K562 (cell line): Measurements from ENCODE around the gene CCDC178. TPM values are rescaled to one million over a fixed set of nuclear protein-coding genes. Genes with fewer than 3 reads are reported as not detected.

Experiments
- ATAC-seq: fragments of 200-7000 bp; cut with Tn5 transposase; 3 replicates; pipeline ENCODE4 v1.9.1; 2020; ENCODE audit warnings: moderate library complexity
- BruUV-seq: library from RNA; stranded (reverse); fragments of 400-500 nt; replicated peaks from 2 replicates; lab custom pipeline; 2021; lab: Mats Ljungman, UMichigan
- CTCF ChIA-PET: fragments of 300-600 bp; formaldehyde crosslinking; extraction: SDS; loops from one replicate; lab custom pipeline; 2021; ENCODE audit warnings: low intra/inter-chr PET ratio; lab: Yijun Ruan, JAX
- POLR2A ChIA-PET: fragments of 300-600, 350-650 bp; sonication (Branson Sonifier 250); formaldehyde crosslinking; extraction: SDS; loops from one replicate; lab custom pipeline; 2021; ENCODE audit warnings: antibody characterized with exemption, inconsistent platforms; lab: Yijun Ruan, JAX
- DNase-seq, 4 experiments: peaks; one replicate each; pipeline versions ENCODE4 v3.0.0 to v3.0.0-alpha.2; 2011 to 2018; ENCODE audit warnings: low spot score in 3 of 4, mixed read lengths in 3 of 4; ENCODE audit errors: extremely low read depth in 1 of 4
- FAIRE-seq: peaks from 2 replicates; lab custom pipeline; 2011; peaks lifted over from hg19 to GRCh38; lab: Jason Lieb, UNC
- H2AFZ ChIP-seq: 2 replicates; pipeline ENCODE4 v1.6.0; 2011; ENCODE audit warnings: low read depth, low read length, control low read depth, inconsistent platforms
- H3K27ac ChIP-seq: fragments of 200-600 bp; 3 replicates; pipeline ENCODE4 v1.8.0; 2011; ENCODE audit warnings: low read depth, mild to moderate bottlenecking, control low read depth, inconsistent platforms, low read length, moderate library complexity, mixed read lengths; ENCODE audit errors: extremely low read depth
- H3K27me3 ChIP-seq, 2 experiments: fragments of 300-600 bp in 1 of 2; 2 replicates in 1 of 2; 3 replicates in 1 of 2; pipeline versions ENCODE4 v1.6.0 to v1.8.0; 2011; ENCODE audit warnings: inconsistent platforms in 2 of 2, low read length in 2 of 2, mild to moderate bottlenecking in 1 of 2, mixed read lengths in 1 of 2, moderate library complexity in 1 of 2; ENCODE audit not compliant: control insufficient read depth in 2 of 2, insufficient read depth in 2 of 2
- H3K36me3 ChIP-seq: fragments of 300-600 bp; 3 replicates; pipeline ENCODE4 v1.8.0; 2011; ENCODE audit warnings: mild to moderate bottlenecking, low read length, inconsistent platforms; ENCODE audit not compliant: control insufficient read depth, insufficient read depth
- H3K4me1 ChIP-seq, 2 experiments: fragments of 200-600 bp in 1 of 2; replicated peaks in 1 of 2; 2 replicates in 1 of 2; 3 replicates in 1 of 2; pipeline versions ENCODE4 v1.5.1 to v1.8.0; 2011; ENCODE audit warnings: inconsistent platforms in 2 of 2, low read length in 2 of 2, mild to moderate bottlenecking in 1 of 2, mixed read lengths in 1 of 2, moderate library complexity in 1 of 2; ENCODE audit not compliant: control insufficient read depth in 2 of 2, insufficient read depth in 2 of 2
- H3K4me2 ChIP-seq: 2 replicates; pipeline ENCODE4 v1.6.1; 2011; ENCODE audit warnings: low read length, control low read depth, inconsistent platforms, mixed read lengths; ENCODE audit not compliant: insufficient read depth
- H3K4me3 ChIP-seq: fragments of 200-600 bp; sonication (generic), shearing (Covaris generic); 2 replicates; pipeline ENCODE4 v1.5.1; 2016; ENCODE audit warnings: control low read depth, inconsistent platforms
- H3K79me2 ChIP-seq: fragments of 200-600 bp; 3 replicates; pipeline ENCODE4 v1.8.0; 2011; ENCODE audit warnings: low read length, inconsistent platforms; ENCODE audit not compliant: control insufficient read depth, insufficient read depth
- H3K9ac ChIP-seq, 2 experiments: 2 replicates each; pipeline versions ENCODE4 v1.6.0 to v1.6.1; 2011; ENCODE audit warnings: low read depth in 2 of 2, low read length in 2 of 2, control low read depth in 1 of 2, inconsistent platforms in 1 of 2, mild to moderate bottlenecking in 1 of 2, mixed read lengths in 1 of 2; ENCODE audit not compliant: insufficient read depth in 1 of 2
- H3K9me1 ChIP-seq: one replicate; pipeline ENCODE4 v1.6.0; 2011; ENCODE audit warnings: inconsistent platforms, mild to moderate bottlenecking, low read length, moderate library complexity; ENCODE audit not compliant: control insufficient read depth, insufficient read depth
- H3K9me3 ChIP-seq: replicated peaks from 2 replicates; pipeline ENCODE4 v1.5.1; 2011; ENCODE audit warnings: low read depth, low read length, inconsistent platforms; ENCODE audit not compliant: control insufficient read depth, insufficient read depth
- H4K20me1 ChIP-seq: replicated peaks from 2 replicates; pipeline ENCODE4 v1.6.1; 2011; ENCODE audit warnings: low read length, inconsistent platforms, mixed read lengths; ENCODE audit not compliant: control insufficient read depth, insufficient read depth
- COPS2 ChIP-seq: fragments of 450-650 bp; conservative IDR thresholded peaks from 2 replicates; pipeline ENCODE4 v1.6.1; 2016; ENCODE audit warnings: mild to moderate bottlenecking, moderate library complexity
- EP300 ChIP-seq: IDR thresholded peaks from 2 replicates; pipeline ENCODE4 v1.6.1; 2012; ENCODE audit warnings: low read length, improper control_type of control experiment
- EP400 ChIP-seq: fragments of 450-650 bp; IDR thresholded peaks from 2 replicates; pipeline ENCODE4 v1.6.1; 2017; ENCODE audit warnings: antibody characterized with exemption, mild to moderate bottlenecking, moderate library complexity
- GTF3C2 ChIP-seq: IDR thresholded peaks from 3 replicates; pipeline ENCODE4 v1.6.1; 2011; ENCODE audit warnings: borderline replicate concordance, mild to moderate bottlenecking, moderate library complexity; ENCODE audit not compliant: insufficient read length; ENCODE audit errors: extremely low read depth
- HSF4 ChIP-seq: fragments of 250-450 bp; sonication (Bioruptor Pico); IDR thresholded peaks from 2 replicates; pipeline ENCODE4 v2.1.2; 2022; ENCODE audit warnings: mild to moderate bottlenecking, moderate library complexity, borderline replicate concordance
- MIER1 ChIP-seq: fragments of 450-650 bp; IDR thresholded peaks from 2 replicates; pipeline ENCODE4 v1.6.1; 2016; ENCODE audit warnings: antibody characterized with exemption, mild to moderate bottlenecking, low read depth
- NUFIP1 ChIP-seq: fragments of 450-650 bp; IDR thresholded peaks from 2 replicates; pipeline ENCODE4 v1.6.1; 2018; ENCODE audit not compliant: partially characterized antibody
- RBM39 ChIP-seq: fragments of 200-400 bp; formaldehyde crosslinking; optimal IDR thresholded peaks from 2 replicates; pipeline ENCODE3; 2018; ENCODE audit warnings: low read depth, low read length
- SRSF7 ChIP-seq: fragments of 200-400 bp; formaldehyde crosslinking; optimal IDR thresholded peaks from 2 replicates; pipeline ENCODE3; 2017; ENCODE audit warnings: mild to moderate bottlenecking, low read depth, low read length
- ZBTB17 ChIP-seq: fragments of 450-650 bp; formaldehyde crosslinking; IDR thresholded peaks from 2 replicates; pipeline ENCODE4 v1.4.0; 2020; ENCODE audit warnings: mild to moderate bottlenecking
- ZNF143 ChIP-seq: sonication (generic); formaldehyde crosslinking; IDR thresholded peaks from 2 replicates; pipeline ENCODE4 v1.9.0; 2022; ENCODE audit warnings: mild to moderate bottlenecking, missing genetic modification reagents
- ZNF175 ChIP-seq: fragments of 200-800 bp; sonication (Bioruptor generic); IDR thresholded peaks from 2 replicates; pipeline ENCODE4 v1.6.1; 2016; ENCODE audit warnings: low read depth, mild to moderate bottlenecking, missing genetic modification characterization, missing compliant biosample characterization
- ZNF239 ChIP-seq: fragments of 250-450 bp; sonication (Bioruptor Pico); IDR thresholded peaks from 2 replicates; pipeline ENCODE4 v1.4.0; 2020; ENCODE audit warnings: mild to moderate bottlenecking
- ZNF644 ChIP-seq: fragments of 200-800 bp; sonication (Bioruptor generic); IDR thresholded peaks from 2 replicates; pipeline ENCODE4 v1.6.1; 2016; ENCODE audit warnings: low read depth, missing genetic modification characterization, missing compliant biosample characterization
- ZNF76 ChIP-seq: fragments of 250-450 bp; sonication (Bioruptor Pico); IDR thresholded peaks from 2 replicates; pipeline ENCODE4 v1.4.0; 2020; ENCODE audit warnings: mild to moderate bottlenecking, moderate library complexity, borderline replicate concordance
- WGBS: fragments of 100-300 bp; shearing (Covaris generic); methylation state at CpG from one replicate; pipeline ENCODE4 v1.1.6; 2016; ENCODE audit warnings: low coverage, mixed read lengths; ENCODE audit not compliant: insufficient coverage; ENCODE audit errors: missing lambda C conversion rate; 5-methylcytosine and 5-hydroxymethylcytosine counted together
- in situ Hi-C: fragments of 300-500 bp; cut with MboI; formaldehyde crosslinking; loops from 4 replicates; pipeline ENCODE4 v1.15.0; 2018; ENCODE audit warnings: inconsistent platforms, mixed read lengths
- intact Hi-C: fragments of 100-400 bp; cut with micrococcal nuclease; formaldehyde crosslinking; loops from 2 replicates; pipeline ENCODE4 v1.14.2; 2022
- polyA plus RNA-seq, 8 experiments: library from polyadenylated mRNA; depleted of rRNA in 4 of 8; stranded (reverse) in 5 of 8; unstranded in 3 of 8; fragments of >200 nt; fragmentation: Nextera tagmentation in 2 of 8; fragmentation: Illumina TruSeq in 1 of 8; extraction: Ambion mirVana in 2 of 8; extraction: Trizol in 1 of 8; gene quantifications; 2 replicates each; pipeline versions ENCODE4 v1.2.1 to v1.2.3, GENCODE V29; 2011 to 2014; ENCODE audit warnings: inconsistent platforms in 1 of 8, missing spikeins in 1 of 8
- total RNA-seq, 7 experiments: library from RNA; depleted of rRNA in 6 of 7; stranded (reverse); fragments of >200 nt in 6 of 7; fragmentation: Illumina TruSeq in 2 of 7; extraction: Trizol in 2 of 7; gene quantifications; 2 replicates each; pipeline versions ENCODE4 v1.2.1 to v1.2.3, GENCODE V29; 2011 to 2021; ENCODE audit warnings: low replicate concordance in 1 of 7

The CCDC178 gene
- total and polyA plus RNA-seq, 9 of the 15 experiments (the other 6 are each of a cell fraction or from before 2014, with no cell fraction given), result 0.12 to 0.47 (median 0.15) TPM; not detected in 6

- TF ChIP-seq ZNF76 (CRISPR knock-in tag) (no peak), GTF3C2 (no peak), ZNF143 (CRISPR knock-in tag) (no peak), COPS2 (no peak), ZNF175 (CRISPR knock-in tag) (no peak), RBM39 (no peak), MIER1 (no peak), ZNF239 (no peak), ZNF644 (tag) (no peak), EP400 (no peak), NUFIP1 (no peak), ZBTB17 (CRISPR knock-in tag) (no peak), EP300 (no peak), SRSF7 (no peak), HSF4 (CRISPR knock-in tag) (no peak)
- ChIA-PET POLR2A (no interaction called here), CTCF (no interaction called here)
- Histone ChIP-seq H2AFZ (no peak overlapping the region), H3K4me3 (no peak overlapping the region), H4K20me1 (no peaks in the 10 kb centered on the region), H3K79me2 (no peaks in the 10 kb centered on the region), H3K4me1 (no peaks in the 10 kb centered on the region), H3K36me3 (no peaks in the 10 kb centered on the region), H3K9me1 (no peaks in the 10 kb centered on the region), H3K27ac (no peak overlapping the region), H3K9me3 (no peaks in the 10 kb centered on the region), H3K4me2 (no peak overlapping the region), H3K9ac (no peak overlapping the region), H3K27me3 (no peaks in the 10 kb centered on the region)
- in situ Hi-C loops (no loop called here), intact Hi-C loops (no loop called here)
- no peak for ATAC-seq
- no peak for DNase-seq
- no peak for FAIRE-seq
- no TSS peak for BruUV-seq
- 0% methylated on average over 3 of the region's 3 CpGs for WGBS
These were observed 256.3 kb downstream of the CCDC178 start for GRCh38 chr18:33184175-33184574.
